Activated B cell treated with CpG ODN at 0.5 μM for 24 hours (primary cell): ENCODE data around the gene USP12. TPM values are rescaled to one million over a fixed set of nuclear protein-coding genes. Genes with fewer than 3 reads are reported as not detected.

Source experiments
- ATAC-seq: fragments of 200-7000 bp; cut with Tn5 transposase; one replicate; pipeline ENCODE4 v1.10.0; 2021; ENCODE audit warnings: low read depth, mild to moderate bottlenecking, moderate library complexity
- CTCF ChIA-PET: fragments of 350-600 bp; sonication (Branson Sonifier 250); formaldehyde crosslinking; loops from one replicate; lab custom pipeline; 2021; ENCODE audit warnings: antibody characterized with exemption; lab: Charles Lee
- POLR2A ChIA-PET: fragments of 350-600 bp; sonication (Branson Sonifier 250); formaldehyde crosslinking; loops from one replicate; lab custom pipeline; 2021; ENCODE audit warnings: antibody characterized with exemption; lab: Charles Lee
- DNase-seq: peaks from one replicate; pipeline ENCODE4 v3.0.0; 2022
- H3K27ac Mint-ChIP-seq: one replicate; pipeline ENCODE4 v1.8.0; 2020; ENCODE audit warnings: mixed read lengths
- H3K27me3 Mint-ChIP-seq: one replicate; pipeline ENCODE4 v1.8.0; 2021; ENCODE audit warnings: mixed read lengths
- H3K36me3 Mint-ChIP-seq: one replicate; pipeline ENCODE4 v1.8.0; 2021; ENCODE audit warnings: low read depth, mixed read lengths
- H3K4me1 Mint-ChIP-seq: one replicate; pipeline ENCODE4 v1.8.0; 2021; ENCODE audit warnings: mixed read lengths
- H3K4me3 Mint-ChIP-seq: one replicate; pipeline ENCODE4 v1.8.0; 2020; ENCODE audit warnings: mild to moderate bottlenecking, mixed read lengths
- H3K9me3 Mint-ChIP-seq: one replicate; pipeline ENCODE4 v1.8.0; 2020; ENCODE audit warnings: mixed read lengths
- intact Hi-C: fragments of 100-400 bp; cut with micrococcal nuclease; formaldehyde crosslinking; loops from one replicate; pipeline ENCODE4 v1.15.1; 2024
- total RNA-seq: library from RNA; stranded (reverse); gene quantifications from 2 replicates; pipeline ENCODE4 v1.2.3, GENCODE V29; 2022
- TF ChIP-seq, protein P1 (sequence below): fragments of 200-600 bp; IDR thresholded peaks from one replicate; pipeline ENCODE4 v1.8.0; 2022; ENCODE audit warnings: antibody characterized with exemption, mild to moderate bottlenecking

Gene USP12
- total RNA-seq, 1 donor from 2014 or later: 58.8 TPM

DNA sequence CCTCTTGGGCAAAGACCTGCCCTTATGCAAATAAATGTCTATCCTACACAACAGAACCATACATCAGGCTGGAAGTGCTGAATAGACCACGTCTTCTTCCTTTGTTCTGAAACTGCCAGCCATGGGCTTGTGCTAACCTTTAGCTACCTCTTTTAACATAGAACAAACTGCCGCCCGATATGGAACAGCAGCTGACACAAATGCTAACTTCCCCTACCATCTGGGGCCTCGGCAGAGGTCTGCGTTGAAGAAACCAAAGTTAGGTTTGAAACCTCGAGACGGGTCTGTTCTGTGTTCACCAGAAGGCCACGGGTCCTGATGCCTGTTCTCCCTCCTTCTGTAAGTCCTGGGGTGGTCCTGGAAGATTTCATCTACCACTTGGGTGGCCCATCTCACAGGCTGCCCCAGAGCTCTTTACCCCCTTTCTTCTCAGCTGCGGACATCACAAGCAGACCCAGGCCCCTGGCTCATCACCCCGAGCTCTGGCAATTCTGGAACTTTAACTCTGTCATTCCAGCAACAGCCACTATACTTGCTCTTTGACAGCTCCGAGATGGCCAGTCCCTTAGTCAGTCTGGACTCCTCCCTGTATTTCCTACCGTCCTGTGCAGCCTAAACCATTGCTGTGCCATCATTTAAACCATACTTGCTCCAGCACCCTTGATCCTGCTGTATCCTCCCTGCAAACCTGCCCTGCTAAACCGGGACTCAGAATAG, 146.7 kb downstream of the USP12 start:
- H3K27me3 Mint-ChIP-seq: no peaks in the 10 kb centered on the region
- no peak overlapping the region for H3K4me3 Mint-ChIP-seq
- H3K36me3 Mint-ChIP-seq: no peaks in the 10 kb centered on the region
- no peaks in the 10 kb centered on the region for H3K9me3 Mint-ChIP-seq
- ChIA-PET CTCF (no interaction called here), POLR2A (no interaction called here)
- TF ChIP-seq, protein P1, sequence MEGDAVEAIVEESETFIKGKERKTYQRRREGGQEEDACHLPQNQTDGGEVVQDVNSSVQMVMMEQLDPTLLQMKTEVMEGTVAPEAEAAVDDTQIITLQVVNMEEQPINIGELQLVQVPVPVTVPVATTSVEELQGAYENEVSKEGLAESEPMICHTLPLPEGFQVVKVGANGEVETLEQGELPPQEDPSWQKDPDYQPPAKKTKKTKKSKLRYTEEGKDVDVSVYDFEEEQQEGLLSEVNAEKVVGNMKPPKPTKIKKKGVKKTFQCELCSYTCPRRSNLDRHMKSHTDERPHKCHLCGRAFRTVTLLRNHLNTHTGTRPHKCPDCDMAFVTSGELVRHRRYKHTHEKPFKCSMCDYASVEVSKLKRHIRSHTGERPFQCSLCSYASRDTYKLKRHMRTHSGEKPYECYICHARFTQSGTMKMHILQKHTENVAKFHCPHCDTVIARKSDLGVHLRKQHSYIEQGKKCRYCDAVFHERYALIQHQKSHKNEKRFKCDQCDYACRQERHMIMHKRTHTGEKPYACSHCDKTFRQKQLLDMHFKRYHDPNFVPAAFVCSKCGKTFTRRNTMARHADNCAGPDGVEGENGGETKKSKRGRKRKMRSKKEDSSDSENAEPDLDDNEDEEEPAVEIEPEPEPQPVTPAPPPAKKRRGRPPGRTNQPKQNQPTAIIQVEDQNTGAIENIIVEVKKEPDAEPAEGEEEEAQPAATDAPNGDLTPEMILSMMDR: no peak
- H3K4me1 Mint-ChIP-seq: peaks cover 16% of the 10 kb centered on the region
- intact Hi-C loops: no loop called here
- ATAC-seq (no peak), DNase-seq (no peak)
- no peak overlapping the region for H3K27ac Mint-ChIP-seq

DNA sequence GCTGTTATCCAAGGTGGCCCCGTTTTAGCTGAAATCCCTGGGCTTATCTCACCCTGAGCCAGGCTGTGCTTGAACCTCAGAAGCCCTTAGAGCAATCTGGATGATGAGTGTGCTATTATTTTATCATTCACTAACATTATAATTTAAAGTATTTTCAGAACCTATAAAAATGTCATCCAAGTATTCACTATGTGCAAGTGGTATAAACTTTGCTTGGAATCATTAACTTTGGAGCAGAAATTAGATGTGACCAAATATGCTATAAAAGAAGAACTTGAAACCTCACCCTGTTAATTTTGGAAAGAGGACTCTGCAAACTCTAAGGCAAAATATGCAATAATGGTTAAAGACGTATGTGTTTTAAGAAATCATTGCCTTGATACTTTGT, 147.5 kb downstream of the USP12 start:
- no peak for ATAC-seq
- no peaks in the 10 kb centered on the region for H3K36me3 Mint-ChIP-seq
- DNase-seq: no peak
- no peaks in the 10 kb centered on the region for H3K9me3 Mint-ChIP-seq
- no peaks in the 10 kb centered on the region for H3K27me3 Mint-ChIP-seq
- ChIA-PET CTCF (no interaction called here), POLR2A (no interaction called here)
- H3K4me3 Mint-ChIP-seq: no peak overlapping the region
- TF ChIP-seq, protein P1: no peak
- no peak overlapping the region for H3K27ac Mint-ChIP-seq
- peaks cover 16% of the 10 kb centered on the region for H3K4me1 Mint-ChIP-seq
- intact Hi-C loops: no loop called here

DNA sequence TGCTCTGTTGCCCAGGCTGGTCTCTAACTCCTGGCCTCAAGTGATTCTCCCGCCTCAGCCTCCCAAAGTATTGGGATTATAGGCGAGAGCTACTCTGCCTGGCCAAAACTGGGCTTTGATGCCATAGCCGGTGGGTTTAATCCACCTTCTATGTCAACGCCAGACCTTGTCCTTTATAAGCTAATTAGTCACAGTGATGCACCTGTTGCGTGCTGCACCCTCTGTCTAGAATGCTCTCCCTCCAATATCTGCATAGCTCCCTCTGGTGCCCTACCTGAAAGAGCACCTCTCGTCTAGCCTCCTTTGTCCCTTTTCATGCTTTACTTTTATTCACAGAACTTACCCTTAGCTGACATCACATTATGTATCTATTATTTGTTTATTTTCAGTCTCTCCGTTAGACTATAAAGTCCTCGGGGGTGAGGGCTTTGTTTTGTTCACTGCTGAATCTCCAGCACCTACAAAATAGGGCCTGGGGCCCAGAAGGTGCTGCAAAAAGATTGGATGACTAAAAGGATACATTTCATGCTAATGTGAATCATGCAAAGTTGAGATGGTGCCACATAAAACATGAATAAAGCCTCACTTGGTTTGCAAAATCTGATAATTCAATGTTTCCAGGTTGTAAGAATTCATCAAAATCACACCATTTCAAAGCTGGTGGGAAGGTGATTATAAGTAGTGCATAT, 148.1 kb downstream of the USP12 start:
- CTCF ChIA-PET: no interaction called here
- H3K4me1 Mint-ChIP-seq: peaks cover 16% of the 10 kb centered on the region
- H3K36me3 Mint-ChIP-seq: no peaks in the 10 kb centered on the region
- no peaks in the 10 kb centered on the region for H3K9me3 Mint-ChIP-seq
- TF ChIP-seq, protein P1: no peak
- no peaks in the 10 kb centered on the region for H3K27me3 Mint-ChIP-seq
- intact Hi-C loops: no loop called here
- ATAC-seq (no peak), DNase-seq (no peak)
- no peak overlapping the region for H3K4me3 Mint-ChIP-seq
- H3K27ac Mint-ChIP-seq: no peak overlapping the region
- POLR2A ChIA-PET: no interaction called here

DNA sequence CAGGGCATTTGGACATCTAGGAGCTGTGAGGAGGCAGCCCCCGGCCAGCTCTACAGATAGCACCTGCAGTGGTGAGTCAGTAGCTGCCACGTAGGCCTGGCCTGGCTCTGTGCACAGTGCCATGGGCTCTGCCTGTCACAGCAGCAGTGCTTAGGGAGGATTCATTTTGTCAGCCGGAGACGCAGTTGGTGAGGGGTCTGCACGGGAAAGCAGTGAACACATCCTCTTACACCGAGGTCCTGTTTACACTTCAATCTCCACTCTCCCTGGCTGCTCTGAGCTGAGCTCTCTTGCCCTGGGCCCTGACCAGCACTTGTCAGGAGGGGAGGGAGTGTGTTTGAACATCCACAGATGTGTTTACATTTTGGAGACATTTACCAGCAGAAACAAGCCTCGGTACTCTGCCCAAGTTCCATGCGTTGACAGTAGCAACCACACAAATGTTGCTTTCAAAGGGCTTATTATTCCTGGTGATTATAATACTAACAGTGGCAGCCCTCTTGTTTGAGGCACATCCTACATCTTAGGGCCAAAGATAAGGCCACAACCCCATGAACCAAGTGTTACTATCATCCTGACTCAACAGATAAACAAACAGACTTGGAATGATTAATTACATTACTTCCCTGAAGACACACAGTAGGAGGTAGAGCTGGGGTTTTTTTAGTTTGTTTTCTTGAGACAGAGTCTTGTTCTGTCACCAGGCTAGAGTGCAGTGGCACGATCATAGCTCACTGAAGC, 148.9 kb downstream of the USP12 start:
- Mint-ChIP-seq H3K27me3 (no peaks in the 10 kb centered on the region), H3K27ac (no peak overlapping the region), H3K9me3 (no peaks in the 10 kb centered on the region), H3K36me3 (no peaks in the 10 kb centered on the region), H3K4me1 (peaks cover 20% of the 10 kb centered on the region), H3K4me3 (no peak overlapping the region)
- ChIA-PET CTCF (no interaction called here), POLR2A (no interaction called here)
- TF ChIP-seq, protein P1: no peak
- ATAC-seq (no peak), DNase-seq (no peak)
- intact Hi-C loops: no loop called here

DNA sequence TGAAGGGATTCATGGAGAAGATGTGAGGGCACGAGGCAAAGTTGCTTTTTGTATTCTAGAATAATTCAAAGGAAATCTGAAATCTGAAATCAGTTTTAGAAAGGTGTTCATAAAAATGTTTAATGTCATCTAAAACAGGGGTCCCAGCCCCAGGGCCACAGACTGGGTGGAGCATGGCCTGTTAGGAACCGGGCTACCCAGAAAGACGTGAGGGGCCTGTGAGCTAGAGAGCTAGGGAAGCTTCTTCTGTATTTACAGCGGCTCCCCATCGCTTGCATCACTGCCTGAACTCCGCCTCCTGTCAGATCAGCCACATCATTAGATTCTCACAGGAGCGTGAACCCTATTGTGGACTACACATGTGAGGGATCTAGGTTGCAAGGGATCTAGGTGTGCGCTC, 151.2 kb downstream of the USP12 start:
- intact Hi-C loops: no loop called here
- TF ChIP-seq, protein P1: no peak
- Mint-ChIP-seq H3K36me3 (no peaks in the 10 kb centered on the region), H3K4me1 (peaks cover 13% of the 10 kb centered on the region), H3K4me3 (no peak overlapping the region), H3K27ac (no peak overlapping the region), H3K27me3 (no peaks in the 10 kb centered on the region), H3K9me3 (no peaks in the 10 kb centered on the region)
- POLR2A ChIA-PET: no interaction called here
- CTCF ChIA-PET: no interaction called here
- DNase-seq (no peak), ATAC-seq (no peak)
